ENCODE results near the gene MAEA.

Gene MAEA

DNA sequence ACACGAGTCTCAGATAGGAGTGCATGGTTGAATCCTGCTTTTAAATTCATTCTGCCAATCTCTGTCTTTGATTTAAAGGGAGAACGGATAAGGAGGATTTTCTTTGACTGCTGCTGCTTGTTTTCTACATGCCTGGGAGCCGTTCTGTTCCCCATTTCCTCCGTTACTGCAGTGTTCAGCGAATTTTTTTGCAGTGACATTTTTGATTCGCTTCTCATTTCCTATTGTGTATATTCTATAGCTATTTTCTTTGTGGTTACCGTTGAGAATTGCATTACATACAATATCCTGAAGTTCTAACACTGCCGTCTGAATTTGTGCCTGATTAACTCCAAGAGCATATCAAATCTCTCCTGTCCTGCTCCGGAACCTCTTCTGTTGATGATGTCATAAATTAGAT is 14.8 kb upstream of the MAEA start:
- H3F3A ChIP-seq (ENCODE audit: control insufficient read depth, insufficient read depth) = no peaks in the 10 kb centered on the region
- TF ChIP-seq EZH2phosphoT487 (IDR thresholded peaks at IDR 0.05; ENCODE audit: borderline replicate concordance, low read length) = no peak
- TF ChIP-seq, protein P1, sequence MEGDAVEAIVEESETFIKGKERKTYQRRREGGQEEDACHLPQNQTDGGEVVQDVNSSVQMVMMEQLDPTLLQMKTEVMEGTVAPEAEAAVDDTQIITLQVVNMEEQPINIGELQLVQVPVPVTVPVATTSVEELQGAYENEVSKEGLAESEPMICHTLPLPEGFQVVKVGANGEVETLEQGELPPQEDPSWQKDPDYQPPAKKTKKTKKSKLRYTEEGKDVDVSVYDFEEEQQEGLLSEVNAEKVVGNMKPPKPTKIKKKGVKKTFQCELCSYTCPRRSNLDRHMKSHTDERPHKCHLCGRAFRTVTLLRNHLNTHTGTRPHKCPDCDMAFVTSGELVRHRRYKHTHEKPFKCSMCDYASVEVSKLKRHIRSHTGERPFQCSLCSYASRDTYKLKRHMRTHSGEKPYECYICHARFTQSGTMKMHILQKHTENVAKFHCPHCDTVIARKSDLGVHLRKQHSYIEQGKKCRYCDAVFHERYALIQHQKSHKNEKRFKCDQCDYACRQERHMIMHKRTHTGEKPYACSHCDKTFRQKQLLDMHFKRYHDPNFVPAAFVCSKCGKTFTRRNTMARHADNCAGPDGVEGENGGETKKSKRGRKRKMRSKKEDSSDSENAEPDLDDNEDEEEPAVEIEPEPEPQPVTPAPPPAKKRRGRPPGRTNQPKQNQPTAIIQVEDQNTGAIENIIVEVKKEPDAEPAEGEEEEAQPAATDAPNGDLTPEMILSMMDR (IDR thresholded peaks at IDR 0.05; ENCODE audit: low read depth, low read length, poor library complexity, severe bottlenecking) = no peak
- no peaks in the 10 kb centered on the region for H3K36me3 ChIP-seq (ENCODE audit: control insufficient read depth, low read length)

DNA sequence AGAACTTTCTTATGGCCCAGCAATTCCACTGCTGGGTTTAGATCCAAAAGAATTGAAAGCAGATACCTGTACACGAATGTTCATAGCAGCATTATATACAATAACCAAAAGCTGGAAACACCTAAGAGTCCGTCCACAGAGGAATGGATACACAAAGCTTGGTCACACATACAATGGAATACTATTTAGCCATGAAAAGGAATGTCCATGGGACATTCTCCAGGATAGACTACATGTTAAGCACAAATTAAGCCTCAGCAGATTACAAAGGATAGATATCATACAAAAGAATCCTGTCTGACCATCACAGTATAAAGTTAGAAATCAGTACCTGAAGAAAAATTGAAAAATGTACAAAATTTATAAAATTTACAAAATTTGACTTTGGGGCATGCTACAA is 12.7 kb upstream of the MAEA start:
- no peaks in the 10 kb centered on the region for H3K36me3 ChIP-seq (ENCODE audit: control insufficient read depth, low read length)
- H4K20me1 ChIP-seq (ENCODE audit: control insufficient read depth, insufficient read depth, low read depth, low read length) = no peaks in the 10 kb centered on the region
- H3K4me3 ChIP-seq (ENCODE audit: low read length) = no peak overlapping the region
- H3F3A ChIP-seq (ENCODE audit: control insufficient read depth, insufficient read depth) = no peaks in the 10 kb centered on the region
- TF ChIP-seq, protein P1 (IDR thresholded peaks at IDR 0.05; ENCODE audit: low read depth, low read length, poor library complexity, severe bottlenecking) = no peak
- no peak for TF ChIP-seq EZH2phosphoT487 (IDR thresholded peaks at IDR 0.05; ENCODE audit: borderline replicate concordance, low read length)
- H3K4me2 ChIP-seq (ENCODE audit: low read length) = no peak overlapping the region
- no peak overlapping the region for H3K27ac ChIP-seq (ENCODE audit: low read depth, low read length)
- H3K79me2 ChIP-seq (ENCODE audit: control insufficient read depth, low read length) = no peaks in the 10 kb centered on the region
- no peaks in the 10 kb centered on the region for H3K9me2 ChIP-seq (replicated peaks; ENCODE audit: control insufficient read depth, low read length)
- H3K9me3 ChIP-seq (ENCODE audit: control insufficient read depth, insufficient read depth, low read length) = no peaks in the 10 kb centered on the region
- H3K27me3 ChIP-seq (ENCODE audit: control insufficient read depth, low read length) = no peaks in the 10 kb centered on the region
- no peaks in the 10 kb centered on the region for H3K4me1 ChIP-seq (ENCODE audit: control insufficient read depth, low read length)

More for the DNA sequence above, 14.8 kb upstream of the MAEA start:
- no peaks in the 10 kb centered on the region for H4K20me1 ChIP-seq (ENCODE audit: control insufficient read depth, insufficient read depth, low read depth, low read length)
- H3K4me3 ChIP-seq (ENCODE audit: low read length) = no peak overlapping the region
- peaks cover 3% of the 10 kb centered on the region for H3K4me1 ChIP-seq (ENCODE audit: control insufficient read depth, low read length)
- H3K79me2 ChIP-seq (ENCODE audit: control insufficient read depth, low read length) = no peaks in the 10 kb centered on the region
- no peak overlapping the region for H3K4me2 ChIP-seq (ENCODE audit: low read length)
- H3K27me3 ChIP-seq (ENCODE audit: control insufficient read depth, low read length) = no peaks in the 10 kb centered on the region
- H3K9me3 ChIP-seq (ENCODE audit: control insufficient read depth, insufficient read depth, low read length) = peaks cover 4% of the 10 kb centered on the region; the same call in 1 of the 2 replicates
- no peaks in the 10 kb centered on the region for H3K9me2 ChIP-seq (replicated peaks; ENCODE audit: control insufficient read depth, low read length)
- no peak overlapping the region for H3K27ac ChIP-seq (ENCODE audit: low read depth, low read length)

DNA sequence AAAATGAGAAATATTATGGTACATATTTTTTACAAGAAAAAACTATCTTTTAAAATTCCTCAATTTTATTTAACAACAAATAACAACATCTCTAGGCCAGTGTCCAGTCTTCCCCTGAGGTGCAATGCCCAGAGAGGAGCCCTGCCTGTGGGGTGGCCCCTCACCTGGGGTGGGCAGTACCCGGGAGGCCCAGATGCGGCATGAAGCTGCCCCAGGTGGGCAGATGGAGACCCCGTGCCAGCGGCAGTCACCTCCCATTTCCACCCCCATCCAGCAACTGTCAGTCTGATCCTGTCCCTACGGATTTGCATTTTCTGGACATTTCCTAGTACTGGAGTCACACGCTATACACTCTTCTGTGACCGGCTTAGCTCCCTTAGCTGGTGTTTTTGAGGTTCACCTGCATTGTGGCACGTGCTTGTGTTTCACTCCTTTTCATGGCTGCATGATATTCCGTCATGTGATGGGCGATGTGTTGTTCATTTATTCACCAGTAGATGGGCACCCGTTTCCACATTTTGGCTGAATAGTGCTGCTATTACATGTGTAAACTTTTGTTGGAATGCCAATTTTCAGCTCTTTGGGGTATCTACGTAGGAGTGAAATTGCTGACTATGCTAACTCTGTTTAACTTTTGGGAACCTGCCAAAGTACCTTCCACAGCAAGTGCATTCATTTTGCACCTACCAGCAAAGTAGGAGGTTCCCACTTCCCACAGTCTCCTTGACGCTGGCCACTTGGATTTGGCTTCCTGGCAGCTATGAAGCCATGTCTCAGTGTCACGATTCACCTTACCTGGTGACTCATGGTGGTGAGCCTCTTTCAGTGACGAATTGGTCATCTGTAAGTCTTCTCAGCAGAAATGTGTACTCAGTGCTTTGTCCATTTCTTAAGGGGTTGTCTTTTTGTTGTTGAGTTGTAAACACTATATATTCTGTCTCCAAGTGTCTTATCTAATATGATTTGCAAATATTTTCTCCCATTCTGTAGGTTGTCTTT is 11.7 kb upstream of the MAEA start:
- Histone ChIP-seq H3K9me3 (ENCODE audit: control insufficient read depth, insufficient read depth, low read length) (no peaks in the 10 kb centered on the region), H4K20me1 (ENCODE audit: control insufficient read depth, insufficient read depth, low read depth, low read length) (no peaks in the 10 kb centered on the region), H3K4me3 (ENCODE audit: low read length) (no peak overlapping the region), H3K36me3 (ENCODE audit: control insufficient read depth, low read length) (no peaks in the 10 kb centered on the region), H3K27me3 (ENCODE audit: control insufficient read depth, low read length) (no peaks in the 10 kb centered on the region), H3K79me2 (ENCODE audit: control insufficient read depth, low read length) (no peaks in the 10 kb centered on the region), H3K4me1 (ENCODE audit: control insufficient read depth, low read length) (no peaks in the 10 kb centered on the region), H3F3A (ENCODE audit: control insufficient read depth, insufficient read depth) (no peaks in the 10 kb centered on the region), H3K4me2 (ENCODE audit: low read length) (no peak overlapping the region), H3K9me2 (replicated peaks; ENCODE audit: control insufficient read depth, low read length) (no peaks in the 10 kb centered on the region), H3K27ac (ENCODE audit: low read depth, low read length) (no peak overlapping the region)
- TF ChIP-seq, protein P1 (IDR thresholded peaks at IDR 0.05; ENCODE audit: low read depth, low read length, poor library complexity, severe bottlenecking) = no peak
- no peak for TF ChIP-seq EZH2phosphoT487 (IDR thresholded peaks at IDR 0.05; ENCODE audit: borderline replicate concordance, low read length)

All from DOHH2 (cell line).